ENCODE data around the gene CEP41. TPM values are rescaled to one million over a fixed set of nuclear protein-coding genes. Genes with fewer than 3 reads are reported as not detected.

CEP41 gene
- polyA plus RNA-seq, 1 donor (not counting 4 experiments of a cell fraction or from before 2014, with no cell fraction given), result 13.4 TPM

- dilution Hi-C loops (cut with MboI; ENCODE audit: extremely low pct_ligation_motif_present, low sequenced_read_pairs), result no loop called here
- H4K20me1 ChIP-seq (ENCODE audit: control insufficient read depth, extremely low read depth, insufficient read depth, low read length), result no peaks in the 10 kb centered on the region
- H3K4me2 ChIP-seq (ENCODE audit: control insufficient read depth, extremely low read depth, insufficient read depth, low read depth, low read length), result no peak overlapping the region
- H3K9me1 ChIP-seq (ENCODE audit: control insufficient read depth, extremely low read depth, insufficient read depth, low read length), result no peaks in the 10 kb centered on the region
- no peak overlapping the region for H2AFZ ChIP-seq (ENCODE audit: control insufficient read depth, low read length)
- H3K9me3 ChIP-seq (ENCODE audit: control insufficient read depth, low read depth, low read length), result no peaks in the 10 kb centered on the region
- H3K27me3 ChIP-seq (ENCODE audit: control insufficient read depth, extremely low read depth, insufficient read depth, low read length), result peaks cover 2% of the 10 kb centered on the region
- H3K79me2 ChIP-seq (ENCODE audit: control insufficient read depth, insufficient read depth, low read length), result no peaks in the 10 kb centered on the region
- TF ChIP-seq CTCF (optimal IDR thresholded peaks at IDR 0.05 in 1 of 3, IDR thresholded peaks at IDR 0.05 in 1 of 3, conservative IDR thresholded peaks at IDR 0.05 in 1 of 3; ENCODE audit: extremely low read depth in 1 of 3, insufficient read depth in 2 of 3, low read length in 3 of 3) (no peak), EZH2 (IDR thresholded peaks at IDR 0.05; ENCODE audit: low read length) (no peak)
- FAIRE-seq, result no peak
- no peaks in the 10 kb centered on the region for H3K4me1 ChIP-seq (ENCODE audit: control insufficient read depth, extremely low read depth, insufficient read depth, low read length)
- no peaks in the 10 kb centered on the region for H3K36me3 ChIP-seq (ENCODE audit: control insufficient read depth in 2 of 2, extremely low read depth in 1 of 2, insufficient read depth in 2 of 2, low read length in 2 of 2)
- no peak overlapping the region for H3K27ac ChIP-seq (ENCODE audit: control insufficient read depth, insufficient read depth, low read length)
- H3K4me3 ChIP-seq (ENCODE audit: control insufficient read depth in 2 of 3, extremely low read depth in 1 of 3, insufficient read depth in 2 of 3, low read depth in 1 of 3, low read length in 3 of 3), result no peak overlapping the region
- DNase-seq (ENCODE audit: low read depth, low spot score), result no peak
- no peak overlapping the region for H3K9ac ChIP-seq (ENCODE audit: control insufficient read depth, extremely low read depth, insufficient read depth, low read length)
Measured at GRCh38 chr7:130478991-130479390, 38.2 kb upstream of the CEP41 start.

GRCh38 chr7:130476297-130477150, 35.7 kb upstream of the CEP41 start:
- dilution Hi-C loops (cut with MboI; ENCODE audit: extremely low pct_ligation_motif_present, low sequenced_read_pairs), result no loop called here
- H3K9me1 ChIP-seq (ENCODE audit: control insufficient read depth, extremely low read depth, insufficient read depth, low read length), result no peaks in the 10 kb centered on the region
- no peaks in the 10 kb centered on the region for H3K9me3 ChIP-seq (ENCODE audit: control insufficient read depth, low read depth, low read length)
- H3K4me2 ChIP-seq (ENCODE audit: control insufficient read depth, extremely low read depth, insufficient read depth, low read depth, low read length), result no peak overlapping the region
- no peak overlapping the region for H3K9ac ChIP-seq (ENCODE audit: control insufficient read depth, extremely low read depth, insufficient read depth, low read length)
- no peaks in the 10 kb centered on the region for H3K79me2 ChIP-seq (ENCODE audit: control insufficient read depth, insufficient read depth, low read length)
- DNase-seq (ENCODE audit: low read depth, low spot score) (no peak), FAIRE-seq (no peak)
- H2AFZ ChIP-seq (ENCODE audit: control insufficient read depth, low read length), result no peak overlapping the region
- H3K4me3 ChIP-seq (ENCODE audit: control insufficient read depth in 2 of 3, extremely low read depth in 1 of 3, insufficient read depth in 2 of 3, low read depth in 1 of 3, low read length in 3 of 3), result no peak overlapping the region
- H3K27ac ChIP-seq (ENCODE audit: control insufficient read depth, insufficient read depth, low read length), result no peak overlapping the region
- H3K36me3 ChIP-seq (ENCODE audit: control insufficient read depth in 2 of 2, extremely low read depth in 1 of 2, insufficient read depth in 2 of 2, low read length in 2 of 2), result no peaks in the 10 kb centered on the region
- TF ChIP-seq EZH2 (IDR thresholded peaks at IDR 0.05; ENCODE audit: low read length), result no peak
- no peak for TF ChIP-seq CTCF (optimal IDR thresholded peaks at IDR 0.05 in 1 of 3, IDR thresholded peaks at IDR 0.05 in 1 of 3, conservative IDR thresholded peaks at IDR 0.05 in 1 of 3; ENCODE audit: extremely low read depth in 1 of 3, insufficient read depth in 2 of 3, low read length in 3 of 3)
- H3K4me1 ChIP-seq (ENCODE audit: control insufficient read depth, extremely low read depth, insufficient read depth, low read length), result no peaks in the 10 kb centered on the region
- H3K27me3 ChIP-seq (ENCODE audit: control insufficient read depth, extremely low read depth, insufficient read depth, low read length), result peaks cover 2% of the 10 kb centered on the region
- H4K20me1 ChIP-seq (ENCODE audit: control insufficient read depth, extremely low read depth, insufficient read depth, low read length), result no peaks in the 10 kb centered on the region
